ENCODE results near the gene OLA1.

DNA sequence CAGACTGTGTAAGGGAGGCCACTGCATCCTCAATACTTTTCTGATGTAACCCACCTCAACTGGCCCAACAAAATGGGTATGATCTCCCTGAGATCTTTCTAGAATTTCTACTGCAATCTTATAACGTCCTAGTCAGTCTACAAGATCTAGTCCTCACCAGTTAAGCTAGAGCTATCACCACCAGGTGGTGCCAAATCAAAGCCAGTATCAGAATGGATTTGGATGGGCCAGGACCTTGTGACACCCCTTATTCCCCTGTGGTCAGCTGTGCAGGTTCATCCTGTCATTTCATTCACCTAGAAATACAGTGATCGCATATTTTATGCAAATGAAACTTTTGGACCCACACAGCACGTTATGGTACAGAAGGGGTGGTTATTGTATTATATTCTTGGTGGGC lies 90.3 kb downstream of the OLA1 start:
- TF ChIP-seq KDM5B (IDR thresholded peaks at IDR 0.05; ENCODE audit: insufficient replicate concordance, low read depth, low read length), result no peak
- no peak for TF ChIP-seq EZH2 (IDR thresholded peaks at IDR 0.05; ENCODE audit: borderline replicate concordance, low read depth, low read length)
- TF ChIP-seq ZNF253 (CRISPR knock-in tag; conservative IDR thresholded peaks at IDR 0.05), result no peak
- no peak for TF ChIP-seq TCF7L2 (IDR thresholded peaks at IDR 0.05; ENCODE audit: low read depth, low read length)
- no peak for TF ChIP-seq PURB (CRISPR knock-in tag; IDR thresholded peaks at IDR 0.05; ENCODE audit: low read depth)
- TF ChIP-seq TAF1 (IDR thresholded peaks at IDR 0.05; ENCODE audit: control insufficient read depth, extremely low read depth, insufficient read depth, low read length, severe bottlenecking), result no peak
- no peak for TF ChIP-seq JUNB (CRISPR knock-in tag; conservative IDR thresholded peaks at IDR 0.05)
- no peak for TF ChIP-seq TAL1 (IDR thresholded peaks at IDR 0.05)
- TF ChIP-seq RFX5 (IDR thresholded peaks at IDR 0.05; ENCODE audit: low read depth, low read length), result no peak
- no peak for TF ChIP-seq CBFA2T3 (IDR thresholded peaks at IDR 0.05)

All from K562 (cell line).